HEK293 (cell line): ENCODE measurements around the gene ABHD10.
A peak's percentile ranks its signal among the peaks of the same experiment; 100 is the strongest.

Source experiments
- CTCF ChIA-PET: fragments of 350-600 bp; formaldehyde crosslinking; extraction: SDS; loops from one replicate; lab custom pipeline; 2021; ENCODE audit warnings: antibody characterized with exemption; lab: Yijun Ruan, JAX
- POLR2A ChIA-PET: fragments of 300-600 bp; formaldehyde crosslinking; extraction: SDS; loops from one replicate; lab custom pipeline; 2020; ENCODE audit warnings: antibody characterized with exemption, inconsistent platforms; lab: Yijun Ruan, JAX
- H3K27ac ChIP-seq: fragments of 200-500 bp; sonication (Bioruptor generic); 2 replicates; pipeline ENCODE4 v1.5.1; 2014; ENCODE audit warnings: low read depth, low read length, control low read depth, inconsistent platforms; ENCODE audit errors: extremely low read depth
- H3K36me3 ChIP-seq, 2 experiments: fragments of 200-500 bp in 1 of 2; sonication (Bioruptor generic) in 1 of 2; 1 replicate in 1 of 2; 2 replicates in 1 of 2; pipeline ENCODE4 v1.5.1; 2014 to 2017; ENCODE audit warnings: inconsistent platforms in 2 of 2, low read length in 2 of 2; ENCODE audit not compliant: control insufficient read depth in 2 of 2, insufficient read depth in 1 of 2
- H3K4me1 ChIP-seq: fragments of 200-500 bp; sonication (Bioruptor generic); 2 replicates; pipeline ENCODE4 v1.5.1; 2014; ENCODE audit warnings: mild to moderate bottlenecking, low read length, inconsistent platforms; ENCODE audit not compliant: control insufficient read depth, insufficient read depth
- H3K4me3 ChIP-seq: 2 replicates; pipeline ENCODE4 v1.5.1; 2011; ENCODE audit warnings: low read depth, mild to moderate bottlenecking, control low read depth, low read length, moderate library complexity
- H3K9me3 ChIP-seq: fragments of 200-500 bp; sonication (Bioruptor generic); 2 replicates; pipeline ENCODE4 v1.5.1; 2014; ENCODE audit warnings: low read depth, low read length, inconsistent platforms; ENCODE audit not compliant: control insufficient read depth, insufficient read depth
- GLI4 ChIP-seq: fragments of 450-650 bp; formaldehyde crosslinking; IDR thresholded peaks from 2 replicates; pipeline ENCODE4 v1.5.1; 2016; ENCODE audit warnings: missing biosample characterization, missing genetic modification characterization
- INSM2 ChIP-seq: fragments of 450-650 bp; formaldehyde crosslinking; IDR thresholded peaks from 2 replicates; pipeline ENCODE4 v1.5.1; 2016; ENCODE audit warnings: missing biosample characterization, missing genetic modification characterization
- KLF7 ChIP-seq: fragments of 450-650 bp; formaldehyde crosslinking; IDR thresholded peaks from 2 replicates; pipeline ENCODE4 v1.5.1; 2016; ENCODE audit warnings: missing biosample characterization, missing genetic modification characterization, borderline replicate concordance
- PBX3 ChIP-seq: sonication (generic); formaldehyde crosslinking; IDR thresholded peaks from 2 replicates; pipeline ENCODE4 v1.8.1; 2022; ENCODE audit warnings: mild to moderate bottlenecking, moderate library complexity, missing genetic modification reagents
- SALL2 ChIP-seq: fragments of 450-650 bp; formaldehyde crosslinking; IDR thresholded peaks from 2 replicates; pipeline ENCODE4 v1.5.0; 2017; ENCODE audit warnings: missing biosample characterization, mild to moderate bottlenecking, missing genetic modification characterization, borderline replicate concordance
- SCRT2 ChIP-seq: fragments of 450-650 bp; formaldehyde crosslinking; IDR thresholded peaks from 2 replicates; pipeline ENCODE4 v1.5.1; 2016; ENCODE audit warnings: missing biosample characterization, missing genetic modification characterization
- ZBTB1 ChIP-seq: fragments of 450-650 bp; formaldehyde crosslinking; IDR thresholded peaks from 2 replicates; pipeline ENCODE4 v1.5.1; 2016; ENCODE audit warnings: missing biosample characterization, missing genetic modification characterization
- ZIC2 ChIP-seq: fragments of 450-650 bp; formaldehyde crosslinking; IDR thresholded peaks from 2 replicates; pipeline ENCODE4 v1.5.1; 2016; ENCODE audit warnings: missing biosample characterization, missing genetic modification characterization
- ZNF155 ChIP-seq: fragments of 450-650 bp; formaldehyde crosslinking; IDR thresholded peaks from 2 replicates; pipeline ENCODE4 v1.5.1; 2016; ENCODE audit warnings: missing biosample characterization, missing genetic modification characterization
- ZNF221 ChIP-seq: fragments of 450-650 bp; formaldehyde crosslinking; IDR thresholded peaks from 2 replicates; pipeline ENCODE4 v1.5.1; 2017; ENCODE audit warnings: missing biosample characterization, missing genetic modification characterization, borderline replicate concordance
- ZNF239 ChIP-seq: fragments of 450-650 bp; formaldehyde crosslinking; IDR thresholded peaks from 2 replicates; pipeline ENCODE4 v1.5.1; 2016; ENCODE audit warnings: missing biosample characterization, missing genetic modification characterization
- ZNF248 ChIP-seq: fragments of 450-650 bp; formaldehyde crosslinking; IDR thresholded peaks from 2 replicates; pipeline ENCODE4 v1.5.1; 2017; ENCODE audit warnings: missing biosample characterization, missing genetic modification characterization
- ZNF341 ChIP-seq: fragments of 450-650 bp; formaldehyde crosslinking; IDR thresholded peaks from 2 replicates; pipeline ENCODE4; 2016; ENCODE audit warnings: low read depth, missing biosample characterization, missing genetic modification characterization
- ZNF354C ChIP-seq: fragments of 450-650 bp; formaldehyde crosslinking; IDR thresholded peaks from 2 replicates; pipeline ENCODE4 v1.5.1; 2016; ENCODE audit warnings: missing biosample characterization, missing genetic modification characterization, low read depth, borderline replicate concordance
- ZNF398 ChIP-seq: fragments of 450-650 bp; formaldehyde crosslinking; IDR thresholded peaks from 2 replicates; pipeline ENCODE4 v1.5.1; 2017; ENCODE audit warnings: missing biosample characterization, missing genetic modification characterization
- ZNF404 ChIP-seq: fragments of 450-650 bp; formaldehyde crosslinking; IDR thresholded peaks from 2 replicates; pipeline ENCODE4 v1.5.1; 2017; ENCODE audit warnings: missing biosample characterization, missing genetic modification characterization
- ZNF830 ChIP-seq: fragments of 450-650 bp; IDR thresholded peaks from 2 replicates; pipeline ENCODE4 v1.5.0; 2018; ENCODE audit warnings: missing biosample characterization, missing genetic modification characterization, low read depth, mild to moderate bottlenecking, moderate library complexity
- ZSCAN18 ChIP-seq: fragments of 450-650 bp; formaldehyde crosslinking; IDR thresholded peaks from 2 replicates; pipeline ENCODE4 v1.5.1; 2016; ENCODE audit warnings: missing biosample characterization, missing genetic modification characterization

Gene ABHD10

GRCh38 chr3:112000966-112001365 lies 22.1 kb downstream of the ABHD10 start:
- CTCF ChIA-PET, result interaction anchor here (2.0 kb wide), 1 partner anchor 12 kb away, joined by 13 read pairs; no protein-coding TSS in a partner anchor
- H3K27ac ChIP-seq, result no peak overlapping the region
- no peak overlapping the region for H3K4me3 ChIP-seq
- no peaks in the 10 kb centered on the region for H3K4me1 ChIP-seq
- H3K36me3 ChIP-seq, result no peaks in the 10 kb centered on the region
- POLR2A ChIA-PET, result no interaction called here
- no peak for TF ChIP-seq ZNF221 (tag by site-specific recombination)
- peak; percentile 72 for TF ChIP-seq ZIC2 (tag by site-specific recombination)
- no peaks in the 10 kb centered on the region for H3K9me3 ChIP-seq

- CTCF ChIA-PET, result interaction anchor here (1.3 to 2.1 kb wide), 2 partner anchors 12 to 332 kb away, joined by 3 to 7 read pairs; no protein-coding TSS in a partner anchor
- POLR2A ChIA-PET, result no interaction called here
- Histone ChIP-seq H3K27ac (no peak overlapping the region), H3K4me3 (no peak overlapping the region), H3K36me3 (no peaks in the 10 kb centered on the region), H3K4me1 (no peaks in the 10 kb centered on the region), H3K9me3 (no peaks in the 10 kb centered on the region)
- TF ChIP-seq ZSCAN18 (tag by site-specific recombination), result no peak
- no peak for TF ChIP-seq ZNF341
- no peak for TF ChIP-seq ZBTB1 (tag by site-specific recombination)
- TF ChIP-seq ZNF155 (tag by site-specific recombination), result no peak
- no peak for TF ChIP-seq ZNF830 (tag by site-specific recombination)
- TF ChIP-seq ZNF404 (tag by site-specific recombination), result no peak
- TF ChIP-seq PBX3 (CRISPR knock-in tag), result no peak
- TF ChIP-seq SALL2 (tag by site-specific recombination), result no peak
- TF ChIP-seq INSM2 (tag by site-specific recombination), result no peak
- no peak for TF ChIP-seq ZNF354C
- TF ChIP-seq ZNF239 (tag by site-specific recombination), result no peak
- no peak for TF ChIP-seq ZNF398 (tag by site-specific recombination)
- no peak for TF ChIP-seq ZNF221 (tag by site-specific recombination)
- no peak for TF ChIP-seq GLI4 (tag by site-specific recombination)
- TF ChIP-seq SCRT2, result no peak
- TF ChIP-seq KLF7 (tag by site-specific recombination), result no peak
- no peak for TF ChIP-seq ZNF248 (tag by site-specific recombination)
- TF ChIP-seq, all 188 proteins: peak for 0
These were observed 22.7 kb downstream of the ABHD10 start for GRCh38 chr3:112001526-112001925.
